ENCODE data around the gene CD86.
A peak's percentile ranks its signal among the peaks of the same experiment; 100 is the strongest.

The CD86 gene

GRCh38 chr3:122092460-122093165, 37.5 kb downstream of the CD86 start:
- peak; percentile 55 for DNase-seq (ENCODE audit: low read depth)

GRCh38 chr3:122094125-122094524, 39.0 kb downstream of the CD86 start:
- no peak for DNase-seq (ENCODE audit: low read depth)

DNA sequence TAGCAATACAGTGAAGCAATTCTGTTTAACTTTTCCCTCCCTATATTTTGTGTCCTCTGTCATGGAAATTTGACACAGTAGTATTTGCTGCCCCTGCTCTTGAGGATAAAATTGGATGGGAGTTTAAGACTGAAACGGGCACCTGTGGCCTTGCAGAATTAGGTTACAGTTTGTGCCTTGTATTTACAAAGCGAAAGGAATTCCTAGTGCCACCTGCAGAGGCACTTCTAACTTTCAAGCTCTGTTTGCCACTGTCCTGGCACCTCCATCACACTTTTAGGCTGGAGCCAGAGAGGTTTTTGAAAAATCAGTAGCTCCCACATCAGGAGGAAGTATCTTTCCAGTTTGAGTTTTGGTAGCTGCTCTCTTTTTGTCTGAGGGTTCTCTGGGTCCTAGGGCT, 39.5 kb downstream of the CD86 start:
- DNase-seq (ENCODE audit: low read depth), result no peak

- DNase-seq (ENCODE audit: low read depth), result no peak
Measured at GRCh38 chr3:122097141-122097540, 42.0 kb downstream of the CD86 start.

- no peak for DNase-seq (ENCODE audit: low read depth)
Measured at GRCh38 chr3:122098611-122099010, 43.4 kb downstream of the CD86 start.

- no peak for DNase-seq (ENCODE audit: low read depth)
Measured at GRCh38 chr3:122099255-122099654, 44.1 kb downstream of the CD86 start.

DNA sequence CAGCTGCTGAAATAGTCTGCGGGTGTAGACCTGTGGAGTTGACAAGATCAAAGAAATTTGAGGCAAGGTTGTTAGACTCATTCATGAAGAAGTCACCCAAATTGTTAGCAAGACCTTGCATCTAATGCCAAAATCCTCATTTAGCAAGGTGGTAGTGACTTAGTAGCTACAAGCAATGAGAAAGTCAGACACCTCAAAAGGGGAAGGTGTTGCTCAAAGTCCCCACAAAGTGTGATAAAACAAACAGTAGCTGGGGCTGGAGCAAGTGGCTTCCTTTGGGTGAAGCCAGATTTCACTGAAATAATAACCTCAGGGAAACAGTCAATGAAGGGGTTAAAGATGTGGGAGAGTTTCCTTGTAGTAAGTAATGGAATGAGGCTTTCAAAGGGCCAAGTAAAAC, 44.9 kb downstream of the CD86 start:
- no peak for DNase-seq (ENCODE audit: low read depth)

DNA sequence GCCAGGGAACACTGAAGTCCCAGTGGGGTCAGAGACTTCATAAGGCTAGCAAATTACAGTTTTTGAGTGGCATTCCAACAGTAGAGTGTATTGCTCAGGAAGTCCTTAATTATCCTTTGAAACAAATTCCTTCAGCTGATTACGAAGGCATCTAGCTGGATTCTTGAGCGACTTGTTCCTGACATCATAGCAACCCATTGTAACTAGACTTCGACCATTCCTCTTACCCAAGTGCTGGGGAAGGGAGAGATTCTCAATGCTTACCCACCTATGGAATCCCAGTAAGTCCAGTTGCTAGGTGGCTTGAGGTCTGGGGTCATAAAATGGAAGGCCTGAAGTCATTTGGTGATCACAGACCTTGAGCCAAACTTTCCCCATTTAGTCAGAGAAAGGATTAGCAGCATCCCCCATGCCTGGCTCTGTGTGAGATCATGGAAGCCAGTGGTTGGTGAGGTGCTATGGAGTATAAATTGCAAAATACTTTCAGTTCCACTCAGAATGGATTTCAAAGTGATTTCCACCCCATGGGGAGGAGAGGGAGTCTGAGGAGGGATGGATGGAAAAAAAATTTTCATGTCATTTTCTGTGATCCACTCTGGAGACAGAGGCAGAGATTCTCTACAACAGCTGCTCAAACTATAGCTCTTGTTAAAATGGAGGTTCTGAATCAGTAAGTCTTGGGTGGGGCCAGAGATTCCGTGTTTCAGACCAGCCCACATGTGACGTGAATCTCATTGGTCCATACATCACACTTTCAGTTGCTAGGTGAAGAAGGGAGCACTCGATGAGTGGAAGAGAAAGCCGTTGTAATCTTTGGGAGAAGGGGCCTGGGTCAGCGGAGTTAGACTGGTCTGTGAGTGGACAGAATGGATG, 45.7 kb downstream of the CD86 start:
- DNase-seq (ENCODE audit: low read depth), result peak; percentile 35

DNA sequence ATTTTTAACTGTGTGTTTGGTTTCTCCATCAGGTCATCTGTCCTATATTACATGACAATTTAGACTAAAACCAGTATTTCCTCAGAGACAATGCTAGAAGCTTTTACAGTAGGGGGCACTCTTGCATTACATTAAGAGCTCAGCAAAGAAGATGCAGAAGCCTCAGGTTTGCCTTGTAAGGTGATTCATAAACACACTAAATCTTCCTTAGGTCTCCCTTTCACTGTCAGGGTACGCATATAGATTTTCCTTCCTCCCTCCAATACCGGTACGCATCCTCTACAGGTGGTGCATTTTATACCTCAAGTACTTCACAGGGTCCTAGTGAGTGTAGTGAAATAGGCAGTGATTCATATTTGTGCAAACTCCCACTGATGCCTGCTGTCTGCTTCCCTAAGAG, 46.5 kb downstream of the CD86 start:
- DNase-seq (ENCODE audit: low read depth), result peak; percentile 71

DNA sequence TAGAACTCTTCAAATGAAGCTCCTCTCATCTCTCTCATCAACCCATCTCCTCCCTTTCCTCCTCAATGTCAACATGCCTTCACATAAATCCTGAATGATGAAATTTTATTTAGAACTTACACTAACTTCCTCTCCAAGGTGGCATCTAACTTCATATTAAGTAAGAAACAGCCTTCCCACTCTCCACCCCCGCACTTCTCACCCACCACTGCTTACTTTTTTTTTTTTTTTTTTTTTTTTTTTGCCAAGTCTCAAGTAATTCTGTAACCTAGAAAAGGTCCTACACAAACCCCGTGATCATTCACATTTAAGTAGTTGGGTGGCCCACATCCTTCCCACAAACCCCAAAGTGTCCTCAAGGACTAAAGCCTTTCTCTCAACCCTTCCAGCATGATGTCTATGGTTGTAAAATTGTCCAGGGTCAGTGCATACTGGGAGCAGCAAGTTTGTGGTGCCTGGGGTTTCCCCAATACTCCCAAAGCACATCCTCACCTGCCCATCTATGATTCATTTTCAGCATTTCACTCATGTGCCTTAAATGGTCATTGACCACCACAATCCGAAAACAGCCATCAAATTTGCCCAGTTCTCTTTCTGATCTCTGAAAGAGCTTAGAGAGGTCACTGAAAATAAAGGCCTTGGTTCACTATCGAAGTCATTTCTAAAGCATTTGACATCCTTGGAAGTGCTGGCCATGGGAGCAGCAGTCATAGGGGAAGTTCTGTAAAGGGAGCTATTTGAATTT, 47.2 kb downstream of the CD86 start:
- DNase-seq (ENCODE audit: low read depth), result no peak

DNA sequence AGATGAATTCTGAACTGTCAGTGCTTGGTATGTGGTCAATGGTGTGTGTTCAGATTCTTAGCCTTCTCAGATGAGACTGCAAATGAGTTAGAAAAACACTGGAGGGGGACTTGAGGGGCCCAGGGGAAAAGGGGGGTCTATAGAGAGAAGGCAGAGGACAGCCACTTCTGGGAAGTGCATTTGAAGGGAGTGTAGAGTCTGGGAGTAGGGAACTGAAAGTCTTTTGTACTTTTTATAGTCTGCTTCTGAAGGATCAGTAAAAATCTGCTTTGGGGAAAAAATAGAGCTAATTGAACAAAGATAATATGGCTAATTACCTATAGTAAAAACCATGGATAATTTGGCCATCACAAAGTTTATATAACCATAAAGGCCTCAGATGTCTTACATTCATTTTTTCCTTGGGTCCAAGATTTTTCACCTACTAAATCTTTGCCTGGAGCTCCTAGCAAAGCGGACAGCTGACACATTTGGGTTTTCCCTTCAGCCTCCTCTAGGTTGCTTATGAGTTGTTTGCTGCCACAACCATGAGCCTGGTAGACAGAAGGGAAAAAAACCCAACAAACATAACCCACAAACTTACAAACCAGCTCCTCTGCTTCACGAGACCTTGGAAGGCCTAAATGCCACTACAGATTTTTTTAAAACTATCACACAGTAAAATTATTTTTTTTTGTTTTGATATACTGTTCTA, 48.8 kb downstream of the CD86 start:
- no peak for DNase-seq (ENCODE audit: low read depth)

DNA sequence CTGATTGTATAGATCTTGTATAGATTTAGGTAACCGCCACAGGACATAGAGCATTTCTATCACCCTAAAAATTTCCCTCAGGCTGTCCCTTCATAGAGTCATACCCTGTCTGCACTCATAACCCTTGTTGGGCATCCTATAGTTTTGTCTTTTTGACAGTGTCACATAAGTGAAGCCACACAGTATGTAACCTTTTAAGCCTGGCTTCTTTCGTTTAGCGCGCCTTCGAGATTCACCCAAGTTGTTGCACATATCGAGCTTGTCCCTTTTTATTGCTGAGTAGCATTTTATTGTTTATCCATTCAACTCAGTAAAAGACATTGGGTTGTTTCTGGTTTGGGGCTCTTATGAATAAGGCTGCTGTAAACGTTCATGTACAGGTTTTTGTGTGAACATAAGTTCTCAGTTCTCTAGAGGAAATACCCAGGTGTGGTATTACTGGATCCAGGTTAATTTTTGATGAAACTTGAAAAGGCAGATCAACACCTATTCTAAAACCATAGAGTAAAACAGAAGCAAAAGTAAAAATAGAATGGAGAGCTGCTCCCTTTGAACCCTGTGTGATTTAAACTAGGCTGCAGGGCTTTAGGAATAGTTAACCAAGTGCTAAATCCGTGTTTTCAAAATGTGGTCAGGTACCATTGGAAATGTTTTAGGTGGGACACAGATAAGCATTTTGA, 49.5 kb downstream of the CD86 start:
- DNase-seq (ENCODE audit: low read depth), result no peak

GRCh38 chr3:122105626-122106025, 50.5 kb downstream of the CD86 start:
- DNase-seq (ENCODE audit: low read depth), result no peak

DNA sequence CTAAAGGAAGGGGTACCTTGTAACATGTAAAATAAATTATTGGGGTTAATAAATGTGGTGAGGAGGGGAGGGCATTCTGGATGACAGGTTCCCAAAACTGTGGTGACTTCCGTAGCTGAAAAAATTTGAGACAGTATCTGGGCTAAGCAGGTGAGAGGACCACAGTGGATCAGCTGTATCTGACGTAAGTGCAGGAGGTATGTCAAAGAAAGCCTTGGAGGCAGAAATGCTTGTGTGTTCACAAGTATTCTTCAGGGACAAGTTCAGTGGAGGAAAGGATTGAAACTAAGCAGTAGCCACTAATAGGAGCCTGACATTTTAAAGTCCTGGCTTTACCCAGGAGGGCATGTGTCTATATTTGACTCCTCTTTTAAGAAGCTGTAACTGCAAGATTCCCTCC, 52.0 kb downstream of the CD86 start:
- no peak for DNase-seq (ENCODE audit: low read depth)

DNA sequence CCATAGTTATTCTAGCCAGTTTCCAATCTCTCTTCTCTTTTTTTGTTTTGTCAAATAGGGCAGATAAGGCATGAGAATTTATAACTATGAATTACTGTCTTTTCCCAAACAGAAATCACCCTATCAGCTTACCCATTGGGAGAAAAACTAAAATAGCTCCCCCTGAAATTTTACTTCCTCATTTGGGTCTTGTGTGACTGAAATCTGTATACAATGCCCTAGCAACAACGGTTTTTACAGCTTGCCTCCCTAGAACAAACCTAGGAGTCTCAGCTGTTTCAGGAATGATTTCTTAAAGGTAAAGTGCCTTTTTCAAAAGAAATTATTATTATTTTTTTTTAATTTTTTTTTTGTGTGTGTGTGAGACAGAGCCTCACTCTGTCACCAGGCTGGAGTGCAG, 56.8 kb downstream of the CD86 start:
- DNase-seq (ENCODE audit: low read depth), result no peak

DNA sequence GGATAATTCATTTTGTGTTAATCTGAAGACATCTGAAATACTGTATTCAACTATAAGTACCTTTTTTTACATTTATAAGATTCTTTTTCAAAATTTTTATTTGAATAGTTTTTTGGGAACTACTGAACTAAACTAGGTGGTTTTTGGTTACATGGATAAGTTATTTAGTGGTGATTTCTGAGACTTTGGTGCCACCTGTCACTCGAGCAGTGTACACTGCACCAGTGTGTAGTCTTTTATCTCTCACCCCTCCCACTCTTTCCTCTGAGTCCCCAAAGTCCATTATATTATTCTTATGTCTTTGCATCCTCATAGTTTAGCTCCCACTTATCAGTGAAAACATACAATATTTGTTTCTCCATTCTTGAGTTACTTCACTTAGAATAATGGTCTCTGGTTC, 57.6 kb downstream of the CD86 start:
- DNase-seq (ENCODE audit: low read depth), result no peak

DNA sequence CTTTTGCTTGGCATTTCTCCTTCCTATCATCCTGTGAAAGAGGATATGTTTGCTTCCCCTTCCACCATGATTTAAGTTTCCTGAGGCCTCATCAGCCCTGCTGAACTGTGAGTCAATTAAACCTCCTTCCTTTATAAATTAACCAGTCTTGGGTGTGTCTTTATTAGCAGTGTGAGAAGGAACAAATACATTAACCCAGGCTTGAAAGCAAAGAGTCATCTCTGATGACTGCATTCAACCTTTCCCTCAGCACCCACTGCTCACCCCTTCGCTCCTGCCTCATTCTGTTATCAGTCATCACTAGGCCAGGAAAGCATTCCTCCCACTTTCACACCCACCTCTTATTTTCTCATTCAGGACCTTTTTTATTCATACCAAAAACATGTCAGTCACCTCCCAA, 68.7 kb downstream of the CD86 start:
- no peak for DNase-seq (ENCODE audit: low read depth)

DNA sequence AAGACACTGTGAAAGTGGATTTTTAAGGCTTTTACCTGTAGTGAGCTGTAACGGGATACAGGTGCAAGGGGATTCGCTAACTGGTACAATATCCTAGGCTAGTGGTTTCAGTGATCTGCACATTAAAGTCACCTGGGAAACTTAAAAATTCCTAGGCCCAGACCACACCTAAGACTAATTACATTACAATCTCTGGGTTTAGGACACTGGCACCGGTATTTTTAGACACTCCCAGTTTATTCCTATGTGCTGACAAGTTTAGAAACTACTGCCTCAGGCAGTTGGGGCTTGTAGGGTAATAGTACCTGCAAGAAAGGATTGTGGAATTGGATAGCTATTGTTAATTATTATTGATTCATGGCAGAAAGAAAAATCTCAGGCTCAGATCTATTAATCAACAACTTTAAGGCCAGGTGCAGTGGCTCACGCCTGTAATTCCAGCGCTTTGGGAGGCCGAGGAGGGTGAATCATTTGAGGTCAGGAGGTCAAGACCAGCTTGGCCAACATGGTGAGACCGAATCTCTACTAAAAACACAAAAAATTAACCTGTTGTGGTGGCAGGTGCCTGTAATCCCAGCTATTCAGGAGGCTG, 77.9 kb downstream of the CD86 start:
- no peak for DNase-seq (ENCODE audit: low read depth)

DNA sequence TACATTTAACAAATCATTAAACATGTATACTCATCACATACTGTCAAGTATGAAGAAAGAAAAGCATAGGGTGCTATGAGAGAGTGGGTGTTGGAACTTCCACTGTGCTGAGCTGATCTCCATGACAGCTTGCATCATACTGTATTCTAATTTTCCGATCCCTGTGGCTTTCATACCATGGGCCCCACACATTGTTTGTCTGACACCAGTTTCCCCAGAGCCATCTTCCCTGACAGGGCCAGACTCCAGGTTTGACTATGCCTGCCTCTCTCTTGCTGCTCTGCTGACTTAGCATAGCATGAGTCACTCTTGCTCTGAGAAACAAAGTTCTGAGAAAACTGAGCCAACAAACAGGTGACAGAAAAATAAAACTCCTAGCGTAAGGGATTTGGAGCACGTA, 91.3 kb downstream of the CD86 start:
- DNase-seq (ENCODE audit: low read depth), result no peak

DNA sequence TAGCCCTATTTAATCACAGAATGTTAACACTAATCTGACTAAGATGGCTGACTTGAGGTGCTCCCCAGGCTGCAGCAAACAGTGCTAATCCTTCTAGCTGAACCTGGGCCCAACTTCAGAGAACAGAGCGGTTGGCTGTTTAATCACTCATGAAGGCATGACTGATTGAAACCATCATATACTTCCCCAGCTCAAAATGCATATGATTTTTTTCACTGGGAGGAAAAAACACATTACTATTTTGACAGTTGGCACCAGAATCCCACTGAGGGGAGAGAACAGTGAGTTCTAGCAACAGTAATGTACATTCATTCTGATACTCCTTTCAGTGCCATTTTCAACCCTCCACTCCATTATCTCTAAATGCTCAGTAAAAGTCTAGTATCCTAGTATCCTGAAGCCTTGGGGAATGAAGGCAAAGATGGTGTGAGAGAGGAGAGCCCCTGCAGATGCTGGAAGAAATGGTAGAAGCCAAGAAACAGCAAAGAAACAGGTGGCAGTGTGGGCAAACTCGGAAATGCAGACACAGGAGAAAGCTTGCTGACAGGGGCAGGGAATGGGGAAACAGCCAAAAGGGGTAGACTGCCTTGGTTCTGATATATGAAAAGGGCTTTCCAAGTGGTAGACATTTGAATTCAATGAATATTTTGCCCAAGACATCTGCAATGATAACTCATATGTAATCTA, 93.9 kb downstream of the CD86 start:
- no peak for DNase-seq (ENCODE audit: low read depth)

DNA sequence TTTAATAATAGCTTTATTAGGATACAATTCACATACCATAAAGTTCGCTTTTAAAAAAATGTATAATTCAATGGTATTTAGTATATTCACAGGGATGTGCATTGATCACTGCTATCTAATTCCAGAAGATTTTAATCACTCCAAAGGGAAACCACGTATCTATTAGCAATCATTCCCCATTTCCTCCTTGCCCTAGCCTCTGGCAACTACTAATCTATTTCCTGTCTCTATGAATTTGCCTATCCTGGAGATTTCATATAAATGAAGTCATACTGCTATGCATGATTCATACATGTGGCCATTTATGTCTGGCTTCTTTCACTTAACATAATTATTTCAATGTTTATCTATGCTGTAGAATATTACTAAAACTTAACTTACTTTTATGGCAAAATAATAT, 96.3 kb downstream of the CD86 start:
- peak; percentile 1 for DNase-seq (ENCODE audit: low read depth)
